Lung (tissue), 16 donors: ENCODE results near the gene INO80. TPM values are rescaled to one million over a fixed set of nuclear protein-coding genes. Genes with fewer than 3 reads are reported as not detected.

Experiments used
- ATAC-seq: fragments of 200-7000 bp; cut with Tn5 transposase; one replicate; pipeline ENCODE4 v1.9.1; 2020; ENCODE audit warnings: moderate number of reproducible peaks; ENCODE audit not compliant: insufficient read depth, low FRiP score
- DNase-seq, 3 donors: peaks; one replicate each; pipeline ENCODE4 v3.0.0-alpha.2; 2013 to 2017
- H3K27ac ChIP-seq, 2 donors: one replicate each; pipeline ENCODE4 v1.5.1; 2013; ENCODE audit warnings: mild to moderate bottlenecking in 2 of 2, moderate library complexity in 2 of 2, control low read depth in 1 of 2, inconsistent platforms in 1 of 2, low read depth in 1 of 2, low read length in 1 of 2
- H3K27me3 ChIP-seq, 3 donors: one replicate each; pipeline ENCODE4 v1.5.1; 2013; ENCODE audit warnings: low read length in 2 of 3; ENCODE audit not compliant: control insufficient read depth in 3 of 3, insufficient read depth in 3 of 3
- H3K36me3 ChIP-seq, 4 donors: one replicate each; pipeline ENCODE4 v1.5.1; 2013; ENCODE audit warnings: low read length in 4 of 4, mild to moderate bottlenecking in 1 of 4, moderate library complexity in 1 of 4; ENCODE audit not compliant: control insufficient read depth in 4 of 4, insufficient read depth in 4 of 4
- H3K4me1 ChIP-seq, 5 donors: one replicate each; pipeline ENCODE4 v1.5.1; 2013; ENCODE audit warnings: low read length in 5 of 5, mild to moderate bottlenecking in 2 of 5, moderate library complexity in 1 of 5; ENCODE audit not compliant: control insufficient read depth in 5 of 5, insufficient read depth in 5 of 5
- H3K4me3 ChIP-seq: one replicate; pipeline ENCODE4 v1.5.1; 2013; ENCODE audit warnings: mild to moderate bottlenecking, control low read depth, moderate library complexity
- H3K9ac ChIP-seq, 2 donors: one replicate each; pipeline ENCODE4 v1.5.1; 2013; ENCODE audit warnings: low read length in 2 of 2, control low read depth in 1 of 2; ENCODE audit not compliant: insufficient read depth in 1 of 2
- H3K9me3 ChIP-seq, 4 donors: one replicate each; pipeline ENCODE4 v1.5.1; 2013; ENCODE audit warnings: low read length in 3 of 4, mild to moderate bottlenecking in 1 of 4, moderate library complexity in 1 of 4; ENCODE audit not compliant: control insufficient read depth in 4 of 4, insufficient read depth in 3 of 4
- WGBS, 2 donors: extraction: QIAGEN DNeasy Blood & Tissue Kit; methylation state at CpG; one replicate each; pipeline ENCODE4 v1.1.7; 2013; 5-methylcytosine and 5-hydroxymethylcytosine counted together
- long read RNA-seq, 5 donors: transcript quantifications; one replicate each; lab custom pipeline, GENCODE V29; 2026
- polyA plus RNA-seq, 2 donors: library from polyadenylated mRNA; stranded (reverse); fragments of 200-250 nt; gene quantifications; one replicate each; pipeline ENCODE4 v1.2.1, GENCODE V29; 2013
- total RNA-seq, 2 donors: library from RNA; depleted of rRNA in 1 of 2; stranded (reverse); fragments of >200 nt in 1 of 2; gene quantifications; one replicate each; pipeline ENCODE4 v1.2.1, GENCODE V29; 2014 to 2021
- TF ChIP-seq, protein P1 (sequence below): IDR thresholded peaks from 2 replicates; pipeline ENCODE4 v1.5.1; 2012; ENCODE audit warnings: mild to moderate bottlenecking; ENCODE audit errors: control extremely low read depth, extremely low read depth
- donor health status: control.
- donor health status: control.
- donor health status: Bipolar disorder and iron deficiency.
- donor health status: healthy.
- donor health status: DM: yes; HTN: yes; CAD: no.

Gene INO80, protein sequence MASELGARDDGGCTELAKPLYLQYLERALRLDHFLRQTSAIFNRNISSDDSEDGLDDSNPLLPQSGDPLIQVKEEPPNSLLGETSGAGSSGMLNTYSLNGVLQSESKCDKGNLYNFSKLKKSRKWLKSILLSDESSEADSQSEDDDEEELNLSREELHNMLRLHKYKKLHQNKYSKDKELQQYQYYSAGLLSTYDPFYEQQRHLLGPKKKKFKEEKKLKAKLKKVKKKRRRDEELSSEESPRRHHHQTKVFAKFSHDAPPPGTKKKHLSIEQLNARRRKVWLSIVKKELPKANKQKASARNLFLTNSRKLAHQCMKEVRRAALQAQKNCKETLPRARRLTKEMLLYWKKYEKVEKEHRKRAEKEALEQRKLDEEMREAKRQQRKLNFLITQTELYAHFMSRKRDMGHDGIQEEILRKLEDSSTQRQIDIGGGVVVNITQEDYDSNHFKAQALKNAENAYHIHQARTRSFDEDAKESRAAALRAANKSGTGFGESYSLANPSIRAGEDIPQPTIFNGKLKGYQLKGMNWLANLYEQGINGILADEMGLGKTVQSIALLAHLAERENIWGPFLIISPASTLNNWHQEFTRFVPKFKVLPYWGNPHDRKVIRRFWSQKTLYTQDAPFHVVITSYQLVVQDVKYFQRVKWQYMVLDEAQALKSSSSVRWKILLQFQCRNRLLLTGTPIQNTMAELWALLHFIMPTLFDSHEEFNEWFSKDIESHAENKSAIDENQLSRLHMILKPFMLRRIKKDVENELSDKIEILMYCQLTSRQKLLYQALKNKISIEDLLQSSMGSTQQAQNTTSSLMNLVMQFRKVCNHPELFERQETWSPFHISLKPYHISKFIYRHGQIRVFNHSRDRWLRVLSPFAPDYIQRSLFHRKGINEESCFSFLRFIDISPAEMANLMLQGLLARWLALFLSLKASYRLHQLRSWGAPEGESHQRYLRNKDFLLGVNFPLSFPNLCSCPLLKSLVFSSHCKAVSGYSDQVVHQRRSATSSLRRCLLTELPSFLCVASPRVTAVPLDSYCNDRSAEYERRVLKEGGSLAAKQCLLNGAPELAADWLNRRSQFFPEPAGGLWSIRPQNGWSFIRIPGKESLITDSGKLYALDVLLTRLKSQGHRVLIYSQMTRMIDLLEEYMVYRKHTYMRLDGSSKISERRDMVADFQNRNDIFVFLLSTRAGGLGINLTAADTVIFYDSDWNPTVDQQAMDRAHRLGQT (N-terminal part only)
- 10 to 100 TPM; 27.1 to 50.1 TPM for total RNA-seq
- 10 to 100 TPM in 1 of 2 donors, 1 to 10 TPM in 1; 8.0 to 18.6 TPM for polyA plus RNA-seq
- long read RNA-seq, donor 1, partial matches to known transcripts, result 0 of 1 reads
- long read RNA-seq, donor 1, other reads (novel, unspliced or antisense), result 0 of 1 reads
- long read RNA-seq, donor 2, result 0 reads
- long read RNA-seq, donor 3, partial matches to known transcripts, result 0 of 1 reads
- long read RNA-seq, donor 3, other reads (novel, unspliced or antisense), result 0 of 1 reads
- long read RNA-seq, donor 4, result 0 reads
- long read RNA-seq, donor 5, partial matches to known transcripts, result 0 of 1 reads
- long read RNA-seq, donor 5, other reads (novel, unspliced or antisense), result 0 of 1 reads

DNA sequence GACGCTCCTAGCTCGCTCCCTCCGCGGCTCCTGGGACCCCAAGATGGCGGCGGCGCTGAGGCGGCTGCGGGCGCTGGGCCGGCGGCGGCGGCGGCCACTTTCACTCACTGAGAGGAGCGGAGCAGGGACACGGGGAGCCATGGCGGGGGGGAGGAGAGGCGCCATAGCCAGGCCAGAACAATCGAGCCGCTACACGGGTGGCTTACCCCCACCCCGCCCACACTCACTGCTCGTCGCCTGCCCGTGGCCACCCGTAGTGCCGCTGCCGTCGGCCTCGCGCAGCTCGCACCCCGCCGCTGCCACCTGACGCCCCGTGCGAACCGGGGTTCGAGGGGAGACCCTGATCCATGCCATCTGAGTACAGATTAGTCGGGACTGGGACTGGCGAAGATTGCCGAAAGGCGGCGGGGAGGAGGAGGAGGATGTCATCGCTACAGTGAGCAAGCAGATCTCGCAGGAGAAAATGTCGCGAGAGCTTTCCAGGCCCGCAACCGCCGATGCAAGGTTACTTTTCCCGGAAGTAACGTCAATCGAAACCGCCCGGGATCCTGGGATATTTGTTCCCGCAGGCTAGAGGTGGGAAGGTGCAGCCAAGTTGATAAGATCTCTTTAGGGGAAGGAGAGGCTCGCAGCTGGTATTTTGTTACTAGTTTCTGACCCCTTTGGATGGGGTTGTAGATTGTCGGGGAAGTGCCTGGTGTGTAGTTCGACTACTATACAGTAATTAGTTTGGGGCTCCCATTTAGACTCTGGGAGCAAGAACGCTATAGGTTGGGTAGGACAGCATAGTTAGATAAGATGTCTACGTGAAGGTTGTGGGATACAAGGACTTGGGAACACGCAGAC is at the start of gene INO80:
Gene INO80 (minus strand): TSS at position 165 of the 846 bp plus-strand sequence. CDS start 19,970 bp downstream, outside the sequence.
- Histone ChIP-seq H3K36me3 (peaks cover 0 to 3% (median 2%) of the 10 kb centered on the region in 4 donors), H3K9ac (peak within 1 kb of the TSS; percentile 88 to 97), H3K27ac (peak within 1 kb of the TSS; percentile 98 to 100), H3K9me3 (no peaks in the 10 kb centered on the region), H3K4me3 (peak within 1 kb of the TSS; percentile 99), H3K27me3 (no peaks in the 10 kb centered on the region), H3K4me1 (peaks cover 0 to 8% (median 5%) of the 10 kb centered on the region in 5 donors)
- TF ChIP-seq, protein P1, sequence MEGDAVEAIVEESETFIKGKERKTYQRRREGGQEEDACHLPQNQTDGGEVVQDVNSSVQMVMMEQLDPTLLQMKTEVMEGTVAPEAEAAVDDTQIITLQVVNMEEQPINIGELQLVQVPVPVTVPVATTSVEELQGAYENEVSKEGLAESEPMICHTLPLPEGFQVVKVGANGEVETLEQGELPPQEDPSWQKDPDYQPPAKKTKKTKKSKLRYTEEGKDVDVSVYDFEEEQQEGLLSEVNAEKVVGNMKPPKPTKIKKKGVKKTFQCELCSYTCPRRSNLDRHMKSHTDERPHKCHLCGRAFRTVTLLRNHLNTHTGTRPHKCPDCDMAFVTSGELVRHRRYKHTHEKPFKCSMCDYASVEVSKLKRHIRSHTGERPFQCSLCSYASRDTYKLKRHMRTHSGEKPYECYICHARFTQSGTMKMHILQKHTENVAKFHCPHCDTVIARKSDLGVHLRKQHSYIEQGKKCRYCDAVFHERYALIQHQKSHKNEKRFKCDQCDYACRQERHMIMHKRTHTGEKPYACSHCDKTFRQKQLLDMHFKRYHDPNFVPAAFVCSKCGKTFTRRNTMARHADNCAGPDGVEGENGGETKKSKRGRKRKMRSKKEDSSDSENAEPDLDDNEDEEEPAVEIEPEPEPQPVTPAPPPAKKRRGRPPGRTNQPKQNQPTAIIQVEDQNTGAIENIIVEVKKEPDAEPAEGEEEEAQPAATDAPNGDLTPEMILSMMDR, result no peak
- ATAC-seq (peak; percentile 93), DNase-seq (peak; percentile 99 to 100 (median 99))
- WGBS, 2 donors, result 1% methylated on average over 49 to 63 of the region's 64 CpGs

DNA sequence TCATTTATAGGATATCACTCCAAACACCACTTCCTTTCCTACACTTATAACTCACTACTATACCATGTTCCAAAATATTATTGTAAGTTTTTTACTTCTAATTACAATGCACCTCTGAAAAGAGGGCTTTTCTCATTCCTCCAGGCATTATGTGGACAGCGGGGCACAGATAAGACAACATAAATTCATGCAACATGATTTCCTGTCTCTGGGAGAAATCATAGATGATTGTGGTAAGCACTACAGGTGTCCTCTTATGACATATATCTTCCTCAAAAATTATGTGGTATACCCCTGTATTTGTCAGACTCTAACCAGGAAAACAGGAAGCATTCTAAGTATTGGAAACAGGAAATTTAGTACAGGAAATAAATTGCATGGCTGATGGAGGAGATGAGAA is 45.7 kb upstream of the INO80 start:
- Histone ChIP-seq H3K9ac (no peak overlapping the region), H3K4me3 (no peak overlapping the region), H3K36me3 (no peaks in the 10 kb centered on the region), H3K9me3 (no peaks in the 10 kb centered on the region), H3K4me1 (peaks cover 0 to 4% (median 0%) of the 10 kb centered on the region in 5 donors), H3K27ac (no peak overlapping the region), H3K27me3 (no peaks in the 10 kb centered on the region)
- TF ChIP-seq, protein P1, result no peak
- ATAC-seq (no peak), DNase-seq (no peak)
- 15 to 39% methylated on average over 1 of the region's 1 CpG for WGBS, 2 donors

GRCh38 chr15:41161336-41161735 is 45.3 kb upstream of the INO80 start:
- no peak for DNase-seq
- H3K27me3 ChIP-seq, result no peaks in the 10 kb centered on the region
- no peak overlapping the region for H3K27ac ChIP-seq
- peak; percentile 66 for ATAC-seq
- no peaks in the 10 kb centered on the region for H3K36me3 ChIP-seq
- H3K9me3 ChIP-seq, result no peaks in the 10 kb centered on the region
- H3K4me1 ChIP-seq, result peaks cover 0 to 4% (median 0%) of the 10 kb centered on the region in 5 donors
- TF ChIP-seq, protein P1, result no peak
- no peak overlapping the region for H3K4me3 ChIP-seq
- 46 to 62% methylated on average over 6 of the region's 6 CpGs for WGBS, 2 donors
- H3K9ac ChIP-seq, result no peak overlapping the region
